Measurements from ENCODE around the gene COL23A1.
A peak's percentile ranks its signal among the peaks of the same experiment; 100 is the strongest.
"Not testable (repeated sequence)": the region's sequence is repeated elsewhere in the genome, so short reads cannot be mapped to it uniquely, and the experiment has no call there.

The COL23A1 gene

GRCh38 chr5:178490935-178491652, 99.1 kb downstream of the COL23A1 start:
- H3K4me3 Mint-ChIP-seq = no peak overlapping the region
- peaks cover 2% of the 10 kb centered on the region for H3K36me3 Mint-ChIP-seq
- no peaks in the 10 kb centered on the region for H3K9me3 Mint-ChIP-seq
- no peaks in the 10 kb centered on the region for H3K4me1 Mint-ChIP-seq
- no peak overlapping the region for H3K27ac Mint-ChIP-seq
- peaks cover 4% of the 10 kb centered on the region for H3K27me3 Mint-ChIP-seq

DNA sequence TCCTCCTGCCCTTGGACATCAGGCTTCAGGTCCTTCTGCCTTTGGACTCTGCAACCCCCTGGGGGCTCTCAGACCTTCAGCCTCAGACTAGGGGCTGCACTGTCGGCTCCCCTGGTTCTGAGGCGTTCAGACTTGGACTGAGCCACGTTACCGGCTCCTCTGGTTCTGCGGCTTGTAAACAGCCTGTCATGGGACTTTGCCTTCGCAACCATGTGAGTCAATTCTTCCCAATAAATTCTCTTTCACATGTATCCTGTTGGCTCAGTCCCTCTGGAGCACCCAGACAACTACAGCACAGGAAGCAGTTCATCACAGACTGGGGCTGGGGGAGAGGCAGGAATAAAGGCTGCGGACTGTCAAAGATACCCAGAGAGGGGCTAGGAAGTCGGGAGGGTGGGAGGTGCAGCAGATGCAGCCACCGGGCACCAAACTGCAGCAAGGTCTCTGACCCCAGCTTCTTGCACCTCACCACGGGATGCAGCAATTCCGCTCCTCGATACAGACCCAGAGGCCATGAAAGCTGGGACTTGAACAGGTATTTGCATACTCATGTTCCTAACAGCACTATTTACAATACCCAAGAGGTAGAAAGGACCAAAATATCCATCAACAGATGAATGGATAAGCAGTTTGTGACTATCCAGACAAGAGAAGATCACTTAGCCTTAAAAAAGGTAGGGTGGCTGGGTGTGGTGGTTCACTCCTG, 100.8 kb downstream of the COL23A1 start:
- Mint-ChIP-seq H3K4me3 (no peak overlapping the region), H3K9me3 (no peaks in the 10 kb centered on the region), H3K4me1 (no peaks in the 10 kb centered on the region), H3K27ac (no peak overlapping the region), H3K36me3 (peaks cover 2% of the 10 kb centered on the region), H3K27me3 (peaks cover 4% of the 10 kb centered on the region)

DNA sequence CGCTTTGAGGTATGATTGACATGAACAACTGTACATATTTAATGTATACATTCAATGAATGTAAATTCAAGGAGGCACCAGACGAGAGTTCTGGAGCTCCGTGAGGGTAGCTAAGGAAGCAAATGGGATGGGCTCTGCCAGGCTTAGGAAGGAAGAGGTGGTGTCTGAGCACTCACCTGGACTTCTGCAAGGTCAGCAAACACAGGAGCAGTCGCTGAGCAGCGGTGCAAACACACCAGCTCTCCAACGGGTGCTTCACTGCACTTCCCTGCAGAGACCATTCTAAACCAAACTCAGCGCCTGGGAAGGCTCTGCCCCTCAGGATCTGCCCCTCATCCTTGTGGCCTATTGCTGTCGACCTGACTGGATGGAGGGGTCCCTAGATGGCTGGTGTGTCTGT, 101.5 kb downstream of the COL23A1 start:
- peaks cover 4% of the 10 kb centered on the region for H3K27me3 Mint-ChIP-seq
- no peak overlapping the region for H3K27ac Mint-ChIP-seq
- H3K36me3 Mint-ChIP-seq = peaks cover 2% of the 10 kb centered on the region
- H3K4me1 Mint-ChIP-seq = peaks cover under 1% of the 10 kb centered on the region
- no peaks in the 10 kb centered on the region for H3K9me3 Mint-ChIP-seq
- no peak overlapping the region for H3K4me3 Mint-ChIP-seq

DNA sequence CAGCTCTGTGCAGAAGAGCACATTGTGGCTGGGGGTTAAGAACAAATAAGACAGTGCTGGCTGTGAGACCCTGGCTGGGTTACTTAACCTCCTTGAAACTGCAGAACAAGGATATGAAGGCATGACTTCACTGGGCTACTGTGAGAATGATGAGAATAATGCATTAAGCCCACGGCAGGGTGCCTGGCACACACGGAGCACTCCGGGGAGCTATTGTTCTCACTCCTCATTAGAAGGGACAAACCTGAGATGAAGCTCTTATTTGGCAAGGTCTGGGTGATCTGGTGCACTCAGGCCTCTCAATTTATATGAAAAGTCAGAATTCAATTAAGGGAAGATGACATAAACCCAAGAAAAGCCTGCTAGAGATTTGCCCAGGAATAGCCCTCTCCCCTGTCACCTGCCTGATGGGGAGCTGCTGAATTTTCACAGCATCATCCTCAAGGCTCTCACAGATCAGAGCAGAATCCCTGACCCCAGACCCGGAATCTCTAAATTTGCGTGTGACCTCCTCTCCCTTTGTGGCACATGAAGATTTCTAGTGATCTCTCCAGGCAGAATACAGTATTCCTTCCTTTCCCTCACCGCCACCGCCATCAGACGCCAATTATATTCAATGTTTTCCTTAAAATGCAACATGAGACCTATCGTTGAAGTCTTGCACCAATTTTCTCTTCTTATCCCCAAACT, 102.1 kb downstream of the COL23A1 start:
- Mint-ChIP-seq H3K36me3 (peaks cover 2% of the 10 kb centered on the region), H3K27ac (no peak overlapping the region), H3K4me1 (peaks cover 7% of the 10 kb centered on the region), H3K9me3 (no peaks in the 10 kb centered on the region), H3K27me3 (peaks cover 3% of the 10 kb centered on the region), H3K4me3 (no peak overlapping the region)

DNA sequence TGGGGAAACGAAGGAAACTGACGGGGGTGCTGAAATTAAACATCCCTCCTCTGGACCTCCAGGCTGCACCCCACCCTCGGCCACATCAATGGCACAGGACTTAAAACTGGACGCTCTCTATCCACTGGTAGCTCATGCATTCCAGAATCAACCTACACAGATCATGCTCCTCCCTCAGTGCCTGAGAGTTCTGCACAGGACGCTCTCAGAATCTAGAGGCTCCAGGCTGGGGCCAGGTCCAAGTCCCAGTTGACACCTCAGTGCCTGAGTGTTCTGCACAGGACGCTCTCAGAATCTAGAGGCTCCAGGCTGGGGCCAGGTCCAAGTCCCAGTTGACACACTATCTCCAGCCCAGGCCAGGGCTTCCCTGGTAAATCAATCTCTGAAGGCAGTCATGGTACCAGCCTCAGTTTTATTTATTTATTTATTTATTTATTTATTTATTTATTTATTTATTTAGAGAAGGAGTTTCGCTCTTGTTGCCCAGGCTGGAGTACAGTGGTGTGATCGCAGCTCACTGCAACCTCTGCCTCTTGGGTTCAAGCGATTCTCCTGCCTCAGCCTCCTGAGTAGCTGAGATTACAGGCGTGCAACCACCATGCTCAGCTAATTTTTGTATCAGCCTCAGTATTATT, 103.2 kb downstream of the COL23A1 start:
- H3K4me1 Mint-ChIP-seq, H3K27ac Mint-ChIP-seq, H3K9me3 Mint-ChIP-seq, H3K27me3 Mint-ChIP-seq, H3K36me3 Mint-ChIP-seq, H3K4me3 Mint-ChIP-seq: not testable (repeated sequence)

DNA sequence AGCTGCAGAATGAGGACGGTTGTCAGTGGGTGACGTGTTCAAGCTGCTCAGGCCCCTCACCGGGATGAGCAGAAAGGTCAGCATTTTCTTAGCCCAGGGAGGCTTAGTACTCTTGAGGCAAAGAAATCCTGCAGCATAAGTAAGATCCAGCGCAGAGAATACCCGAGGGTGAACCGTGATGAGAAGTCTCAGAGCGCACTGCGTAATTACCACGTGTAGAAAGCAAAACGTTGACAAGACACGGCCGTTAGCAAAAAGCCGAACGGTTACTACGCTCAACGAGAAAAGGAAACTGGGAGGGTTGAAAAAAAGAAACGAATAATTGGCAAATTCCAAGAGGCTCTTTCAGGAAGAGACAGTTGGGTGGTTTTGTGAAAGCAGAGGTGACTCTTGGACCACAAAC, 104.0 kb downstream of the COL23A1 start:
- peaks cover 9% of the 10 kb centered on the region for H3K4me1 Mint-ChIP-seq
- H3K36me3 Mint-ChIP-seq = peaks cover 2% of the 10 kb centered on the region
- H3K4me3 Mint-ChIP-seq = no peak overlapping the region
- H3K9me3 Mint-ChIP-seq = no peaks in the 10 kb centered on the region
- H3K27ac Mint-ChIP-seq = no peak overlapping the region
- H3K27me3 Mint-ChIP-seq = peaks cover 3% of the 10 kb centered on the region

DNA sequence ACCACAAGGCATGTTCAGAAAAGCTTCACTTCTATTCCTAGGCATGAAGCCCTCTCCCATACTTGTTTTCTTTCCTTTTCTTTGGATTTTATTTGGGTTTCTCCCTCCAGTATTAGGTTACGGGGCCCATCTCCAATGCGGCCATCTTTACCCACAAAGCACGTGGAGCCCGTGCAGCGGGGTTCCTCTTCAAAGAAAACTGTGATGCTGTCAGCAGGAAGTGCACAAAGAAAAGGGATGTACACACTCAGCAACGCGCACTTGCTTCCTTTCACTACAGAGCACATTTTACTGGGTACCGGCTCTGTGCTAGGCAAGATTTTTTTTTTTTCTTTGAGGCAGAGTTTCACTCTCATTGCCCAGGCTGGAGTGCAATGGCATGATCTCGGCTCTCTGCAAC, 106.6 kb downstream of the COL23A1 start:
- H3K9me3 Mint-ChIP-seq = no peaks in the 10 kb centered on the region
- H3K27me3 Mint-ChIP-seq = peaks cover 2% of the 10 kb centered on the region
- H3K36me3 Mint-ChIP-seq = no peaks in the 10 kb centered on the region
- peaks cover 9% of the 10 kb centered on the region for H3K4me1 Mint-ChIP-seq
- H3K27ac Mint-ChIP-seq = peak overlapping the region; percentile 96
- H3K4me3 Mint-ChIP-seq = peak overlapping the region; percentile 83

GRCh38 chr5:178479261-178479660, 110.9 kb downstream of the COL23A1 start:
- no peak overlapping the region for H3K4me3 Mint-ChIP-seq
- H3K36me3 Mint-ChIP-seq = no peaks in the 10 kb centered on the region
- no peak overlapping the region for H3K27ac Mint-ChIP-seq
- no peaks in the 10 kb centered on the region for H3K9me3 Mint-ChIP-seq
- H3K27me3 Mint-ChIP-seq = no peaks in the 10 kb centered on the region
- peaks cover 9% of the 10 kb centered on the region for H3K4me1 Mint-ChIP-seq

GRCh38 chr5:178478370-178478769, 111.8 kb downstream of the COL23A1 start:
- no peak overlapping the region for H3K4me3 Mint-ChIP-seq
- no peaks in the 10 kb centered on the region for H3K36me3 Mint-ChIP-seq
- H3K27ac Mint-ChIP-seq = no peak overlapping the region
- no peaks in the 10 kb centered on the region for H3K9me3 Mint-ChIP-seq
- no peaks in the 10 kb centered on the region for H3K27me3 Mint-ChIP-seq
- peaks cover 4% of the 10 kb centered on the region for H3K4me1 Mint-ChIP-seq

- no peak overlapping the region for H3K27ac Mint-ChIP-seq
- no peaks in the 10 kb centered on the region for H3K4me1 Mint-ChIP-seq
- no peak overlapping the region for H3K4me3 Mint-ChIP-seq
- no peaks in the 10 kb centered on the region for H3K36me3 Mint-ChIP-seq
- no peaks in the 10 kb centered on the region for H3K9me3 Mint-ChIP-seq
- H3K27me3 Mint-ChIP-seq = no peaks in the 10 kb centered on the region
These were observed 112.4 kb downstream of the COL23A1 start for GRCh38 chr5:178477802-178478201.

DNA sequence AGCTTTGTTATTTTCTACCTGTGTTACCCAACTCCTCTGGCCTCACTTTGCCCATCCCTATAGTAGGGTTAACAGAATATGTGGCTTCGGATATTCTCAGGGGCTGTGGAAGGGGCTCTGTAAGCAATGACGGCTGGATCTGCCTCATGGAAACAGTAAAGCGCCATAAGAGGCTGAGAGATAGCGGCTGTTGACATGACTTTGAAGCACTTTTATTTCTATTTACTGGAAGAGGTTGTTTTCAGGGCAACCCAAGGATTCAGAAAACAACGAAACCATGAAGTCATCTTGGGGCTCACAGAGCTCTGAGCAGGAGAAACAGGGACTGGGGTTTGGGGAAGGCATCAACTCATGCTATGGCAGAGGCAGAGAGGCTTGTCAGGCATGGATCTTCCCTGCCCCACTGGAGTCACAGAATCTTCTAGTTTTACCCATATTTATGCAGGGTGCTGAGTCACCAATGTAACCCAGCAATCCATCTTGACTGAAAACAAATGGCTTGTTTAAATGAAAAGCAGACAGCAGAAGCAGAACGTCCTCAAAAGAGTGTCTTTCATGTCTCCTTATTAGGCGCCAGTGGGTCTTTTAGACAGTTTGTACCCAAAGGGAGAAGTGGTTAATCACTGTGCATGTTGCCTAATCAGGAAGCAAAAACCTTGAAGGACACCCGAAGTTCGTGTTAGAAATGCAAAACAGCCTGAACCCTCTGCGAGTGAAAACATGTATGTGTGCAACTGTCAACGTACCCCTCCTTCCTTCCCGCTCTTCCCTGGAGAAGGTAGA, 113.0 kb downstream of the COL23A1 start:
- Mint-ChIP-seq H3K4me1 (no peaks in the 10 kb centered on the region), H3K4me3 (no peak overlapping the region), H3K27me3 (no peaks in the 10 kb centered on the region), H3K27ac (no peak overlapping the region), H3K36me3 (no peaks in the 10 kb centered on the region), H3K9me3 (no peaks in the 10 kb centered on the region)

DNA sequence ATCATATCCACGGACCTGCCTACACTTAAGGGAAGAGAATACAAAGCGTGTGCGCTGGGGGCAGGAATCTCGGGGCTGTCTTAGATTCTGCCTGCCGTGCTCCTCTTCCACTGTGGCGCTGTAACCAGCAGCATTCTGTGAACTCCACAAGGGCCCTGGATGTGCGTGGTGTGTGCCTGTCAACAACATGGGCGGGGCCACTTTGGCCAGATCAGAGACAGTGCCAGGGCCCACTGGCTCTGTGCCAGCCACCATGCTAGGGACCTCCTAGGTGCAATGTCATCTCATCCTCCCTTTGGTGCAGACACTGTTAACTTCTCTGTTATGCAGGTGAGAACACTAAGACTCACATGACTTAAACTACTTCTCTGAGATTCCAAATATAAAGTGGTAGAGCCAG, 113.7 kb downstream of the COL23A1 start:
- H3K4me3 Mint-ChIP-seq = no peak overlapping the region
- H3K27ac Mint-ChIP-seq = no peak overlapping the region
- no peaks in the 10 kb centered on the region for H3K9me3 Mint-ChIP-seq
- H3K4me1 Mint-ChIP-seq = no peaks in the 10 kb centered on the region
- no peaks in the 10 kb centered on the region for H3K36me3 Mint-ChIP-seq
- H3K27me3 Mint-ChIP-seq = no peaks in the 10 kb centered on the region

GRCh38 chr5:178475422-178475821, 114.8 kb downstream of the COL23A1 start:
- Mint-ChIP-seq H3K4me3 (no peak overlapping the region), H3K27ac (no peak overlapping the region), H3K4me1 (no peaks in the 10 kb centered on the region), H3K36me3 (no peaks in the 10 kb centered on the region), H3K9me3 (no peaks in the 10 kb centered on the region), H3K27me3 (no peaks in the 10 kb centered on the region)

DNA sequence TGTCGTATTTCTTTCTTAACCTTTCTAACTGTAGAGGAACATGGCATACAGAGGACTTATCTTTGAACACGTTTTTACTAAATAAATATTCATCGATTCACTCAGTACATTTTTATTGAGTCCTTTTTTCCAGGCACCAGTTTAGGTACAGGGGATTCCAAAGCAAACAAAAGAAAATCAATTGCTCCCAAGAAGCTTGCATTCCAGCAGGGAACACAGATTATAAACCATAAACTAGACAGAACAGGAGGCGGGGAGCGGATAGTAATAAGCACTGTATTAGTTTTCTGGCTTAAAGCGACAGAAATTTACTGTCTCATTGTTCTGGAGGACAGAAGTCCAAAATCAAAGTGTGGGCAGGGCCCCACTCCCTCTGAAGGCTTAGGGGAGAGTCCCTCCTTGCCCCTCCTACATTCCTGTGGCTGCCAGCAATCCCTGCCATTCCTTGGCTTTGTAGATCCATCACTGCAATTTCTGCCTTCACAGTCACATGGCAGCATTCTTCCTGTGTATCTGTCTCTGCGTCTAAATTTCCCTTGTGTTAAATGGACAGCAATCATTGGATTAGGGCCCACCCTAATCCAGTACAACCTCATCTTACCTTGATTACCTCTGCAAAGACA, 115.5 kb downstream of the COL23A1 start:
- no peak overlapping the region for H3K27ac Mint-ChIP-seq
- no peaks in the 10 kb centered on the region for H3K27me3 Mint-ChIP-seq
- no peaks in the 10 kb centered on the region for H3K9me3 Mint-ChIP-seq
- H3K4me1 Mint-ChIP-seq = no peaks in the 10 kb centered on the region
- no peaks in the 10 kb centered on the region for H3K36me3 Mint-ChIP-seq
- H3K4me3 Mint-ChIP-seq = no peak overlapping the region

DNA sequence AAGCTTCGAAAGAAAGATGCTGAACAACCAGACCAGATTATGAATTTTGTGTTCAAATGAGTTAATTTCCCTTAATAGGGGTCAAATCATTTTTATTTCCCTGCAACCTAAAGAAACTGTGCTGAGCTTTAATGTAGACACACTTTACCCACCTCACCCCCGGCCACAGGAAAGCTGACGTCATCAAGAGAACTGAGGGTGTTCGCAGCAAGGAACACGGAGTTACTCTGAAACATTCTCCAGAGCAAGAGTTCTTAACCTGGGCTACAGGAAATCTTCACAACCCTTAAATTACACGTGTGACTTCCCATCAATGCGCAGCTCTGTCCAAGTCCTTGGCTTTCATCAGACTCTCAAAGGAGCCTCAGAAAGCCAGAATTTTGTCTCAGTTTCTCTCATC, 116.3 kb downstream of the COL23A1 start:
- Mint-ChIP-seq H3K9me3 (no peaks in the 10 kb centered on the region), H3K4me1 (no peaks in the 10 kb centered on the region), H3K27me3 (no peaks in the 10 kb centered on the region), H3K4me3 (no peak overlapping the region), H3K27ac (no peak overlapping the region), H3K36me3 (no peaks in the 10 kb centered on the region)
